ENCODE data around the gene SYNPO2. TPM values are rescaled to one million over a fixed set of nuclear protein-coding genes. Genes with fewer than 3 reads are reported as not detected.

Gene SYNPO2
- total and polyA plus RNA-seq, 2 of the 8 experiments (the other 6 are each of a cell fraction or from before 2014, with no cell fraction given) = 0.50 to 4.2 TPM

- Histone ChIP-seq H3K23ac (ENCODE audit: insufficient read length) (no peak overlapping the region), H2BK120ac (replicated peaks; ENCODE audit: low read depth, low read length) (no peak overlapping the region), H3K79me2 (ENCODE audit: control insufficient read depth in 1 of 2, insufficient read depth in 2 of 2, low read length in 2 of 2) (no peaks in the 10 kb centered on the region), H2BK5ac (ENCODE audit: low read depth, low read length) (no peak overlapping the region), H3K4me2 (ENCODE audit: insufficient read depth in 1 of 2, low read depth in 2 of 2, low read length in 2 of 2) (no peak overlapping the region), H3K36me3 (ENCODE audit: control insufficient read depth in 2 of 4, insufficient read depth in 4 of 4, low read length in 3 of 4) (no peaks in the 10 kb centered on the region; a peak in 1 of 8 replicates), H3K27ac (ENCODE audit: low read depth, low read length) (no peak overlapping the region), H3K14ac (ENCODE audit: insufficient read length) (no peak overlapping the region), H3K18ac (ENCODE audit: extremely low read depth, low read length) (no peak overlapping the region), H3K79me1 (ENCODE audit: low read depth, low read length) (no peaks in the 10 kb centered on the region), H3K4ac (replicated peaks; ENCODE audit: insufficient read length, low read depth, low read length) (no peak overlapping the region), H2AK5ac (ENCODE audit: low read depth, low read length) (no peak overlapping the region), H3K4me1 (replicated peaks in 1 of 4; ENCODE audit: control insufficient read depth in 3 of 4, insufficient read depth in 4 of 4, low read length in 3 of 4) (no peaks in the 10 kb centered on the region), H2BK20ac (ENCODE audit: low read length) (no peak overlapping the region), H3K23me2 (ENCODE audit: low read depth, low read length) (no peaks in the 10 kb centered on the region), H3K4me3 (ENCODE audit: extremely low read depth in 1 of 4, insufficient read depth in 2 of 4, low read depth in 3 of 4, low read length in 4 of 4) (no peak overlapping the region), H4K91ac (replicated peaks; ENCODE audit: insufficient read length, low read length) (no peak overlapping the region), H2BK12ac (ENCODE audit: low read depth, low read length) (no peak overlapping the region), H4K8ac (ENCODE audit: extremely low read depth, insufficient read depth, low read length) (no peak overlapping the region), H3K9me3 (ENCODE audit: insufficient read depth in 2 of 2, low read depth in 1 of 2, low read length in 1 of 2) (no peaks in the 10 kb centered on the region), H3K56ac (replicated peaks; ENCODE audit: insufficient read length, low read depth, low read length) (no peak overlapping the region), H3K9ac (replicated peaks in 1 of 4; ENCODE audit: extremely low read depth in 1 of 4, low read depth in 3 of 4, low read length in 3 of 4) (no peak overlapping the region), H4K5ac (ENCODE audit: insufficient read length, low read depth, low read length) (no peak overlapping the region), H3K27me3 (replicated peaks in 1 of 4; ENCODE audit: control insufficient read depth in 3 of 4, extremely low read depth in 1 of 4, insufficient read depth in 3 of 4, low read length in 3 of 4) (no peaks in the 10 kb centered on the region), H2BK15ac (ENCODE audit: low read length) (no peak overlapping the region), H2AFZ (ENCODE audit: low read length) (no peak overlapping the region), H4K20me1 (replicated peaks in 1 of 2; ENCODE audit: control insufficient read depth in 1 of 2, insufficient read depth in 2 of 2, low read length in 2 of 2) (no peaks in the 10 kb centered on the region)
- no peak for DNase-seq (ENCODE audit: low read depth in 1 of 2, low spot score in 2 of 2)
- FAIRE-seq = no peak
- ChIA-PET POLR2A (ENCODE audit: partially characterized antibody) (no interaction called here), CTCF (ENCODE audit: partially characterized antibody) (no interaction called here)
- 93% methylated on average over 1 of the region's 1 CpG; no CpG with 5 or more reads in 1 of the 2 experiments for WGBS, 2 experiments (ENCODE audit: extremely low coverage in 1 of 2, insufficient coverage in 1 of 2, insufficient read length in 1 of 2, insufficient replicate concordance in 2 of 2, low coverage in 1 of 2, low lambda C conversion rate in 2 of 2, missing lambda C conversion rate in 1 of 2)
- TF ChIP-seq BRCA1 (IDR thresholded peaks at IDR 0.05; ENCODE audit: low read depth, low read length) (no peak), KDM1A (IDR thresholded peaks at IDR 0.05; ENCODE audit: borderline replicate concordance, low read length) (no peak), GTF2F1 (IDR thresholded peaks at IDR 0.05; ENCODE audit: borderline replicate concordance, low read depth, low read length) (no peak), NRF1 (IDR thresholded peaks at IDR 0.05; ENCODE audit: low read depth, low read length) (no peak), GABPA (IDR thresholded peaks at IDR 0.05; ENCODE audit: borderline replicate concordance, insufficient read depth, low read length) (no peak), NANOG (IDR thresholded peaks at IDR 0.05; ENCODE audit: insufficient read depth, low read depth, low read length, poor library complexity, severe bottlenecking) (no peak), EZH2 (IDR thresholded peaks at IDR 0.05; ENCODE audit: low read depth, low read length, severe bottlenecking) (no peak), SAP30 (IDR thresholded peaks at IDR 0.05; ENCODE audit: insufficient read depth, insufficient replicate concordance, low read length) (no peak), SIX5 (IDR thresholded peaks at IDR 0.05; ENCODE audit: low read depth, low read length) (no peak), RAD21 (IDR thresholded peaks at IDR 0.05 in 1 of 2, conservative IDR thresholded peaks at IDR 0.05 in 1 of 2; ENCODE audit: low read depth in 2 of 2, low read length in 2 of 2) (no peak), ATF2 (IDR thresholded peaks at IDR 0.05; ENCODE audit: low read length) (no peak)
These were observed 210.7 kb downstream of the SYNPO2 start for GRCh38 chr4:119099227-119099810.

Data from H1 (cell line).